GM12878 (cell line): ENCODE data around the gene PAX9.

Source experiments
- CTCF ChIP-seq, 3 experiments: IDR thresholded peaks in 2 of 3; conservative IDR thresholded peaks in 1 of 3; 2 replicates each; pipeline ENCODE4 v1.5.1; 2011; ENCODE audit warnings: low read depth in 3 of 3, low read length in 3 of 3, mild to moderate bottlenecking in 3 of 3, control low read depth in 2 of 3, moderate library complexity in 2 of 3, inconsistent platforms in 1 of 3, mixed read lengths in 1 of 3; ENCODE audit not compliant: control insufficient read depth in 2 of 3, insufficient read depth in 1 of 3; ENCODE audit errors: extremely low read depth in 1 of 3
- MTA3 ChIP-seq: IDR thresholded peaks from 2 replicates; pipeline ENCODE4 v1.6.1; 2012; ENCODE audit warnings: low read length, inconsistent platforms, borderline replicate concordance
- PKNOX1 ChIP-seq: fragments of 450-650 bp; IDR thresholded peaks from 2 replicates; pipeline ENCODE4 v1.6.1; 2016; ENCODE audit warnings: mild to moderate bottlenecking
- POLR2A ChIP-seq: IDR thresholded peaks from 2 replicates; pipeline ENCODE4 v1.6.1; 2011; ENCODE audit warnings: low read depth, mild to moderate bottlenecking, low read length
- POLR2AphosphoS5 ChIP-seq: IDR thresholded peaks from 2 replicates; pipeline ENCODE4 v1.6.1; 2011; ENCODE audit warnings: mild to moderate bottlenecking, low read length, inconsistent platforms
- RAD21 ChIP-seq: IDR thresholded peaks from 2 replicates; pipeline ENCODE4 v1.6.1; 2011; ENCODE audit warnings: mild to moderate bottlenecking, low read depth, low read length, moderate library complexity; ENCODE audit not compliant: insufficient read depth
- TCF12 ChIP-seq: IDR thresholded peaks from 2 replicates; pipeline ENCODE4 v1.6.1; 2011; ENCODE audit warnings: low read depth, mild to moderate bottlenecking, low read length
- ZBTB4 ChIP-seq: fragments of 450-650 bp; formaldehyde crosslinking; IDR thresholded peaks from 2 replicates; pipeline ENCODE4 v1.4.0; 2022; ENCODE audit warnings: mild to moderate bottlenecking, moderate library complexity
- ZNF217 ChIP-seq: fragments of 450-650 bp; IDR thresholded peaks from 2 replicates; pipeline ENCODE4 v1.6.1; 2017; ENCODE audit warnings: antibody characterized with exemption, mild to moderate bottlenecking

GRCh38 chr14:36707570-36707969 lies 45.9 kb downstream of the PAX9 start:
- TF ChIP-seq RAD21 (no peak), CTCF (IDR thresholded peaks at IDR 0.05 in 2 of 3, conservative IDR thresholded peaks at IDR 0.05 in 1 of 3; ENCODE audit: control insufficient read depth in 2 of 3, extremely low read depth in 1 of 3, insufficient read depth in 1 of 3, low read depth in 3 of 3, low read length in 3 of 3) (no peak), MTA3 (no peak), ZNF217 (no peak), PKNOX1 (no peak), TCF12 (no peak), ZBTB4 (CRISPR knock-in tag) (no peak), POLR2A (no peak), POLR2AphosphoS5 (no peak)
